HG02642 (cell line): ENCODE measurements around the gene DUSP11.
"Not testable (repeated sequence)": the region's sequence is repeated elsewhere in the genome, so short reads cannot be mapped to it uniquely, and the experiment has no call there.

Experiments used
- ATAC-seq: cut with Tn5 transposase; IDR thresholded peaks from one replicate; pipeline ENCODE4 v1.9.1; 2021; ENCODE audit warnings: mild to moderate bottlenecking; ENCODE audit not compliant: unreplicated experiment, poor library complexity

DUSP11 gene

DNA sequence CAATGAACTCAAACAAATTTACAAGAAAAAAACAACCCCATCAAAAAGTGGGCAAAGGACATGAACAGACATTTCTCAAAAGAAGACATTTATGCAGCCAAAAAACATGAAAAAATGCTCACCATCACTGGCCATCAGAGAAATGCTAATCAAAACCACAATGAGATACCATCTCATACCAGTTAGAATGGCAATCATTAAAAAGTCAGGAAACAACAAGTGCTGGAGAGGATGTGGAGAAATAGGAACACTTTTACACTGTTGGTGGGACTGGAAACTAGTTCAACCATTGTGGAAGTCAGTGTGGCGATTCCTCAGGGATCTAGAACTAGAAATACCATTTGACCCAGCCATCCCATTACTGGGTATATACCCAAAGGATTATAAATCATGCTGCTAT is 53.2 kb downstream of the DUSP11 start:
- ATAC-seq = not testable (repeated sequence)

DNA sequence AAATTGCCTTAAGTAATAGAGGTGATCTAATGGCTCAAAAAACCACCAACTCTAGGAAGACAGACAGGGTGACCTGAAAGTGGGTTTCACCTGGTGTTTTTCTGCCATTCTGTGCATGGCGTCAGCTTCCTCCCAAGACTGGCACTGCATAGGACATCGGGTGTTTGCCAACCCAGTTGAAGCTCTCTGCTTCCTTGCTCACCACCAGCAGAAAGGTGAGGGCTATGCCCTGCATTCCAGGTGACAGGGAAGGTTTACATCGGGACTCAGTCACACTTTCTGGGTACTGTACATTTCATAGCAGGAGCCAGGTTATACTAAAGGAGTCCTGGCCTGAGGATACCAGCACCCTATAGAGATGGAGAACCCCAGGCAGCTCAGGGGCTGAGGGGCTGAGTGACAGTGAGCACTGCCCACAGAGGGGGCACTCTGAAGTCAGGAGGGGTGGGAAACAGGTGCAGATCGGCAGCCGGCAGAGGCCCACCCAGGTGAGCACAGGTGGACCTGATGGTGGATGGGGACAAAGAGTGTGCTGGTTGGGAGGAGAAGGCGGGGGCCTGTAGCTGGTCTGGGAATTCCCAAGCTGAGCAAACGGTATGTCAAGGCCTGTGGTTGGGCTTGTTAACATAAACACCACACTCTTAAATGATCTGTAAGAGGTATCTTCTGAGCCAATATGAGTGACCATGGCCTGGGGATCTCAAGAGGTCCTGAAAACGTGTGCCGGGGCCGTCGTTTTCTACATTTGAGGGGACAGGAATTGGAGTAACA is 60.9 kb downstream of the DUSP11 start:
- ATAC-seq = no peak

DNA sequence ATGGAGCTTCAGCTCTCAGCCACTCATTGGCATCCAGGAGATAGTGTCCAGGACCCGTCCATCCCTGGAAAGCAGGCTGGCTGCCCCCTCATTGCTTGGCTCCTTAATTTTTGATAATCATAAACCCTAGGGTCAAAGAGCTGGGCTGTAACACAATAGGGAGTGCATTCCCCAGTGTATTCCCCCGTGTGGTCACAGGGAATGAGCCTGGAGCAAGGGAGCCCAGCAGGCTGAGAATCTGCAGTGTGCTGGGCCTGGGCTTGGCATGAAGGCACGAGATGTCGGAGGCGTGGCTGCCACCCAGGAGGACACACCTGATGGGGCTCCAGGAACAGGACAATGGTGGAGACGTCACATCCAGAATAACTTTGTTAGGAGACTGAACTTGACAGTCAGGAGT is 61.5 kb downstream of the DUSP11 start:
- no peak for ATAC-seq

DNA sequence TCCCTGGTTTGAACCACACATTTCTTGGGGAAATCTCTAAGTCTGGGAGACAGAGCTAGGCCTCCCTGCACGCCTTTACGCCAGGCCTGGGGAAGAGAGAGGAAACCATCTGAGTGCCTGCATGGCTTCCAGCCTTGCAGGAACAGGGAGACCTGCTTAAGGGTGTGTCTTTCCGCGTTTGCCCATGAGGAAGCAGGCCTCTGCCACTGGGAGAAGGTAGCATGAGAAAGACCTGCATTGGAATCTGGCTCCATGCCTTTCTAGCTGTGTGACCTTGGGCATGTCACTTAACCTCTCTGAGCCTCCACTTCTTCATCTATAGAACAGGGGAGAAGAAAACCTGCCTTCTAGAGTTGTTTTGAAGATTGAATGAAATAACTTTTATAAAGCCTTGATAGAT is 62.2 kb downstream of the DUSP11 start:
- ATAC-seq = not testable (repeated sequence)

DNA sequence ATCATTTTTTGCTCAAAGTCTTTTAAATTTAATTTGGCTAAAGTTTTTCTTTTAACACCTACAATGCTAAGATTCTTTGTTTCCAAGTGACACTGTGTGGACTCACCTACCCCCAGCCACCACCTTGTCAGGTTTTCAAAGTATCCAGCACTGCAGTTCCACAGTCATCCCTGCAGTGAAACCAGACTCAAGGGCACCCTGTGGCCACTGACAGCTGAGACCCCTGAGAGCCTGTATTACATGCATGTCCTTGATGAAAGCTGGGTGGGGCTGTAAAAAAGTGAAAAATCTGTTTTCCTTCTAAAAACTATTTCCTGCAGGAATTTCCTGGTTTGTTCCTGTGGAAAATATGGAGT is 62.7 kb downstream of the DUSP11 start:
- no peak for ATAC-seq

DNA sequence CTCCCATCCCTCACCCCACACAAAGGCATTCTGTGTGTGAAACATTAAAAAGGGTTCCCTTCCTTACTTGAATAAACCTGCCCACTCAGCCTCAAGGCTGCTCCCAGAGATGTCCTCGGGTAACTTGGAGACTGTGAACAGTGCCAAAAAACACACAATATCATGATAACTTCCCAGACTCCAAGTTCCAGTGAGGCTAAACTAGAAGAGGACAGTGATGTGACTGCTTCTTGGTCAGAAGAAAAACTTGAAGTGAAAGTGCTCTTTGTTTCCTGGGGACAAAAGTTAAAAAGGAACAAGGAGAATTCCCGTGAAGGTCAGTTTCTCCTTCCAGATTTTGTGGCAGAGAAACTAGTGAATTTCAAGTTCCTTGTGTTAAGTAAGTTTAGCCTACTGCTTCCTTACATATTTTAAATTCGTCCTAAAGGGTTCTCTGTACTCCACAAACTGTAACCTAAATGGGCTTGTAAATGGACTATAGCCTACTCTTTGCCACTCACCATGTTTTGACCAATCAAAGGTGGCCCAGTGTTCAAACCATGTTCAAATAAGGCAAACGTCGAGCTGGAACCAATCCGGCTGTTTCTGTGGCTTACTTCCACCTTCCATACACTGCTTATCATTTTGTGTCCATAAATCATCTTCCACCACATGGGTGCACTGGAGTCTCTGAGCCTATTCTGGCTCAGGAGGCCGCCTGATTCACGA is 63.2 kb downstream of the DUSP11 start:
- no peak for ATAC-seq

DNA sequence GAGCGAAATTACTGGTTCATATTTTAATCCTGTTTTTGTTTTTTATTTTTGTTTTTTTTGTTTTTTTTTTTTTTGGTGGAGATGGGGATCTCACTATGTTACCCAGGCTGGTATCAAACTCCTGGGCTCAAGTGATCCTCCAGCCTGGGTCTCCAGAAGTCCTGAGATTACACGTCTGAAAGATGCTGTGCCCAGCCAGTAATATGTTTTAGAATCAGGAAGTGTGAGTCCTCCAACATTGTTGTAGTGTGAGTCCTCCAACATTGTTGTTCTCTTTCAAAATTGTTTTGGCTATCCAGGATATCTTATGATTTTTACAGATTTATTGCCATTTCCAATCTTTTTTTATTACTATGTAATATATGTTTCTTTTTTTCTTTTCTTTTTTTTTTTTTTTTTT is 65.8 kb downstream of the DUSP11 start:
- no peak for ATAC-seq
